HCT116 (cell line): ENCODE measurements around the gene CCM2.

Experiments
- POLR2A ChIP-seq: IDR thresholded peaks from 2 replicates; pipeline ENCODE4 v1.7.0; 2011; ENCODE audit warnings: borderline replicate concordance; ENCODE audit not compliant: insufficient read depth, insufficient read length; ENCODE audit errors: extremely low read depth
- SIN3A ChIP-seq: IDR thresholded peaks from 2 replicates; pipeline ENCODE4 v1.6.1; 2012; ENCODE audit warnings: low read depth
- TF ChIP-seq, protein P1 (sequence below): IDR thresholded peaks from 2 replicates; pipeline ENCODE4 v1.6.1; 2012; ENCODE audit warnings: low read depth

DNA sequence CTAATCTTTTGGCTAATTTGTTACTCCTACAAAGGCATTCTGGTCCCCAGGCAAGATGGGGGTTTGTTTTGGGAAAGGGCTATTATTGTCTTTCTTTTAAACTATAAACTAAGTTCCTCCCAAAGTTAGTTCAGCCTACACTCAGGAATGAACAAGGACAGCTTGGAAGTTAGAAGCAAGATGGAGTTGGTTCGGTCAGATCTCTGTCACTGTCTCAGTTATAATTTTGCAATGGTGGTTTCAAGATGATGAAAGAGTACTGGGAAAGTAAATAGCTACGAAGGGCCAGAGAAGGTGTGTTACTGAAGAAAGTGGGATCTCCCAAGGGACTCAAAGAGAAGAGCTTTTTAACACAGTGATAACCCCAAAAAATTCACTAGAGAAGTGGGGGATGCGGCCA, 10.9 kb upstream of the CCM2 start:
- TF ChIP-seq, protein P1, sequence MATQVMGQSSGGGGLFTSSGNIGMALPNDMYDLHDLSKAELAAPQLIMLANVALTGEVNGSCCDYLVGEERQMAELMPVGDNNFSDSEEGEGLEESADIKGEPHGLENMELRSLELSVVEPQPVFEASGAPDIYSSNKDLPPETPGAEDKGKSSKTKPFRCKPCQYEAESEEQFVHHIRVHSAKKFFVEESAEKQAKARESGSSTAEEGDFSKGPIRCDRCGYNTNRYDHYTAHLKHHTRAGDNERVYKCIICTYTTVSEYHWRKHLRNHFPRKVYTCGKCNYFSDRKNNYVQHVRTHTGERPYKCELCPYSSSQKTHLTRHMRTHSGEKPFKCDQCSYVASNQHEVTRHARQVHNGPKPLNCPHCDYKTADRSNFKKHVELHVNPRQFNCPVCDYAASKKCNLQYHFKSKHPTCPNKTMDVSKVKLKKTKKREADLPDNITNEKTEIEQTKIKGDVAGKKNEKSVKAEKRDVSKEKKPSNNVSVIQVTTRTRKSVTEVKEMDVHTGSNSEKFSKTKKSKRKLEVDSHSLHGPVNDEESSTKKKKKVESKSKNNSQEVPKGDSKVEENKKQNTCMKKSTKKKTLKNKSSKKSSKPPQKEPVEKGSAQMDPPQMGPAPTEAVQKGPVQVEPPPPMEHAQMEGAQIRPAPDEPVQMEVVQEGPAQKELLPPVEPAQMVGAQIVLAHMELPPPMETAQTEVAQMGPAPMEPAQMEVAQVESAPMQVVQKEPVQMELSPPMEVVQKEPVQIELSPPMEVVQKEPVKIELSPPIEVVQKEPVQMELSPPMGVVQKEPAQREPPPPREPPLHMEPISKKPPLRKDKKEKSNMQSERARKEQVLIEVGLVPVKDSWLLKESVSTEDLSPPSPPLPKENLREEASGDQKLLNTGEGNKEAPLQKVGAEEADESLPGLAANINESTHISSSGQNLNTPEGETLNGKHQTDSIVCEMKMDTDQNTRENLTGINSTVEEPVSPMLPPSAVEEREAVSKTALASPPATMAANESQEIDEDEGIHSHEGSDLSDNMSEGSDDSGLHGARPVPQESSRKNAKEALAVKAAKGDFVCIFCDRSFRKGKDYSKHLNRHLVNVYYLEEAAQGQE: no peak
- no peak for TF ChIP-seq POLR2A
- no peak for TF ChIP-seq SIN3A
